Fibroblast of skin of right quadriceps (primary cell): ENCODE results near the gene PPP1R2.

Source experiments
- DNase-seq: peaks from one replicate; pipeline ENCODE4 v3.0.0-alpha.2; 2013

The PPP1R2 gene

DNA sequence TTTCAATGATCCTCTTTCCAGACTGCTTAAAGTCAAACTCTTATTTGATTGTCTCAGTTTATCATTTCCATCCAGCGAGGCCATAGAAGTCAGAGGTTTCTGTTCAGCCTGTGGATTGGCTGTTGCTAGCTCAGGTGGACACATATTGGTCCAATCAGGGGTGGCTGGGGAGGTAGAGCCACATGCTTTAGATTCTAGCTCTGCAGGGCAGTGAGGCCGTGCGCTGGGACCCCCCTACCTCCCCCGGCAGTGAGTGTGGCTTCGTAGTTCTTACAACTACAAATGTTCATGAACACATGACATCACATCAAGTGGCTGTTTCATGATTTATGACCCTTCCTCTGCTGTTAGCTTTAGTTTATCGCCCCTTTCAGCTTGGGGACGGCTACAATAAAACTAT lies 22.6 kb upstream of the PPP1R2 start:
- no peak for DNase-seq

DNA sequence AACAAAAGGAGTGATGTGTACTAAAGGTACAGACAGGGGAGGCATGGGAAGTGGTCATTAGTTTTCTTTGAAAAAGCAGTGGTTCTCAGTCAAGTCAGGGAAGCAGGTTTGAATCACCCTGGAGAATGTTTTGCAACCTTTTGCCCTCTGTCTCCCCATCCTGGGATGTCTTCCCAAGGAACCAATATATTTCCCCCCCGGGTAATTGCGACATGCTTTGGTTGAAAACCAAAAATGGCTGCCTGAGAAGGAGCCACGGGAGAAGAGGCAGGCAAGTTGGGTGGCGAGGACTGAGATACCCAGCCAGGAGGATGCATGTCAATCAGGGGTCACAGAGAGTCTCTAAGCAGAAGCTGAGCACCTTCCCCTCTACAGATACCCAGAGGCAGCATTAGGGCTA lies 20.2 kb upstream of the PPP1R2 start:
- no peak for DNase-seq

DNA sequence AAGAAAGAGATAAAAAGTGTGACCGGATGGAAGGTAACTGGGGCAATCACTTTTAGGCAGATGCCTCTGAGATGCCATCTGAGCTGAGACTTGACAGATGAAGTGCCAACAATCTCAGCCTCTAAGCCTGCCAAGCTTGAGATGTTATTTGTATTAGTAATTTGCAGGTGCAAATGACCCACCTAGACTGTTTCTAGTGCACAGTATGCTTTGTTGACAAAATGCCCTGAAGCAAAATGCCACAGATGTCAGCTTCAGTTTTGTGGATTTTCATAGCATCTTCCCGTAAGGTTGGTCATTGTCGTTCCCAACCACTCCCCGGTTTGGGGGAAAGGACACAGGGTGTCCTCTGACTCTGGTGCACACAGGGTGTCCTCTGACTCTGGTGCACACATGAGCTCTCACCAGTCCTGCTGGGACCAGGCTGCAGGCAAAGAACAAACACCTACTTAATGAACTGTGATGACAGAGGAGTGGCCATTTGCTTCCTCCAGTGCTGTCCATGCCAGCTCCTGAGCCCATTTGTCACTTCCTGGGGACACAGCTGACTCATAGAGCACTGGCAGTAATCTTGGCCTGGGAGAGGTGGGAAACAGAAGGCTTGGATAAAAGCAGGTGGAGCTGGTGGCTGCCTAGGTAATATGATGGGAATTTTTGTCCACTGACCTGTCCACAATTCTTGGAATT lies 16.7 kb upstream of the PPP1R2 start:
- no peak for DNase-seq

DNA sequence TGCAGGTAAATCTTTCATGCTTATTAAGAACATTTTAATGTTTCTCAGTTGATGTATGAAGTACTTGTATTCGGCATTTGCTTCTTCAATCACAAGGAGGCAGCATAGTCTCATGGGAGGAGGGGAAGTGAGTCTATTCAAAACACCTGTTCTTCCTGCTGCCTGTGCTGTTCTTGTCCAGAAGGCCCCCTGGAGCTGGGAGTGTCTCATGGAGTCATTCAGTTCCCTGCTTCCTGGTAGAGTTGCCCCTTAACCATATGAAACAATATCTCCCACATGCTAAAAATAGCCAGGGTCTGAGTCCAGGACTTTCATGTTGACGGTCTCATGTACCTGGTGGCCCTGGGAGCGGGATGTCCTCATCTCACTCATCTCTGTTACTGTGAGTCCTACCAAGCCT lies 15.5 kb upstream of the PPP1R2 start:
- DNase-seq: no peak

DNA sequence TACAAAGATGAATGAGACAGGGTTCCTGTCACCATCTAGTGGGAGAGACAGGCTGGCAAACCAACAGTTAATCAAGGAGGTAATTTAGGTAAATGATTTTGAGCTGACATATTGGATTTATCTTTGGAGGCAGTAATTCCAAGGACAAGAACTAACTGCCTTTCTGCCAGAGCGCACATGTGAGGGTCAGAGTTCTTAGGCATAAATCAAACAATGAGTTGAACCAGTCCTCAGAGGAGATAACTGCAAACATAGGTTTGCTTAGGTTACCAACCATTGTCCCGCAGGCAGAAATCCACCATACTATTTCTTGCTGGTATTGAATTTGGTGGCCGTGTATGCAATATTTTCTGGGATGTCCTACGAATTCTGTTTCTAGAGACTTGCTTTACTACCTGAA lies 14.2 kb upstream of the PPP1R2 start:
- DNase-seq: no peak

DNA sequence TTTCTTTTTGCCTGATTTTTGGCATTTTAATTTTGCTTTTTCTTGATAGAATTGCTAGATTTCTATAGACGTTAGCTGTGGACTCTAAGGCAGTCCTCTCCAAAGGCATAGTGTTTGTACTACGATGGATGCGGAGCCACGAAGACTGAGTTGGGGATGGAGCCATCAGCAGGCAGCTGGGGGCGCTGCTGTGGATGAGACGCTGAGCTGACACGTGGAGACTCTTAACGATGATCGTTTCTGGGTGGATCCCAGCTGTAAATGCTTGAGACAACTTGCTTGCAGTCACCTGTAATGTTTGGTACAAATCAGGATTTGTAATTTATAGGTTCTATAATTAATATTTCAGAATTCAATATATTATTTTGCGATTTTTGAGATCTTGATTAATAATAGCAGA lies 13.3 kb upstream of the PPP1R2 start:
- no peak for DNase-seq

GRCh38 chr3:195555110-195555509 lies 12.0 kb upstream of the PPP1R2 start:
- DNase-seq: no peak

GRCh38 chr3:195554458-195554857 lies 11.3 kb upstream of the PPP1R2 start:
- DNase-seq: no peak

DNA sequence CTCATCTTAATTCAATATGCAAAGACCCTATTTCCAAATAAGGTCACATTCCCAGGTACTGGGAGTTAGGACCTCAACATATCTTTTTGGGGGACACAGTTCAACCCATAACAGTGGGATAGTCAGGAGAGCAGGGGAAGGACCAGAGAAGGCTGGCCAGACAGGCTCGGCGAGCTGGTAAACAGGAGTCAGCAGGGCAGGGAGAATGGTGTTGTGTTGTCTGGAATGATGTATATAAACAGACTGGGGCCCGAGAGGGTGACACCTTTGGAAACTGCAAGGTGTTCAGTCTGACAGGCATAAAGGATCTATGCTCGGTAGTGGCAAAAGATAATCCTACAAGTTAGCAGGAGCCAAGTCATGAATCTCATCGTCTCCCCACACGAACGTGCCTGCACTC lies 10.1 kb upstream of the PPP1R2 start:
- no peak for DNase-seq

GRCh38 chr3:195551381-195551978 lies 8.4 kb upstream of the PPP1R2 start:
- no peak for DNase-seq

DNA sequence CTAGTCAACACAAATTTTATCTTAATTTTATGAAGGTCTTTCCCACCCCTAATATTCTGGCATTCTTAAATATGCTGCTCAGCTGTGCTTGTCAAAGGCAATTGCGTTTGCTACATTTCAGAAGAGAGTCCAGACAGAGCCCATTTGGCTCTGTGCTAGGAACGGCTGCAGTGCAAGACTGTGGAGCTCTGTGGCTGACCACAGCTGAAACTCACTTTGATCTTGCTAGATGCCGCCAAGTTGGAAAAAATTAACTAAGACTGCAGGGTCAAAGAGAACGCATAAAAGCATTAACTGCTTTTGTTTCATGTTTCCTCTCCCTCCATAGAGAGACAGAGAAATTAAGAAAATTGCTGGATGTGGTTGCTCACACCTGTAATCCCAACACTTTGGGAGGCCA lies 7.6 kb upstream of the PPP1R2 start:
- no peak for DNase-seq

GRCh38 chr3:195549931-195550519 lies 6.9 kb upstream of the PPP1R2 start:
- no peak for DNase-seq

- no peak for DNase-seq
These were observed 5.9 kb upstream of the PPP1R2 start for GRCh38 chr3:195548987-195549386.

DNA sequence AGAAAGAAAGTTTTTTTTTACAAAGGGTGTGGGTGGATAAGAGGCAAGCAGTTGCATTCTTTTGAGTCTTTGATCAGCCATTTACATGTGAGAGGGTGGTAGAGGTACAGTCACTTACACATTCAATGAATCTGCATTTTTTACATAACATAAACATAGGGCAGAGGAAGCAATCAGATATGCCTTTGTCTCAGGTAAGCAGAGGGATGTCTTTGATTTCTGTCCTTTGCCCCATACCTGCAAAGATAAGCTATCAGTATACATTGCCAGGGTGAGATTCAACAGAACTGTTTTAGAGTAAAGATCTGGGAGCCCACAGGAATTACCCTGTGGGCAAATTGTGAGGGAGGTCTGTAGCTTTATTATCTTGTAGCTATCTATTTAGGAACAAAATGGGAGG lies 5.4 kb upstream of the PPP1R2 start:
- DNase-seq: no peak

- no peak for DNase-seq
These were observed 4.9 kb upstream of the PPP1R2 start for GRCh38 chr3:195548006-195548405.

DNA sequence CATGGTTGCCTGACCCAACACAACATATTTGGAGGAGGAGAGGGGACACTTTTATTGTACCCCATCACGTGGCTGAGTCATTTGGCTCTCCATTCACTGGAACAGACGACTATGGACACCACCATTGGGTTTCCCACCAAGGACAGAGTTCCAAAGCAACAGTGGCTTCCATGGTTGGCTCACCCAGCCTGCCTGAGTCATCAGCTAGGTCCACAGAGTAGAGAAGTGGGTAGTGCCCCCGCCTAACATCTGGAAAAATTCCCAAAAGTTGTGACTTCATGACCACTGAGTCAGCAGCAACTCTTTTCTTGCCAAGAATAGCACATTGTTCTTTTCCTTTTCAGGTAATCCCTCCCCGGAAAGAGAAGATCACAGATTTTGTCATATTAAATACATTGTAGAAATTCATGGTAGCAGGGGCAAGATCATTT lies 3.0 kb upstream of the PPP1R2 start:
- DNase-seq: peak; percentile 77

- DNase-seq: no peak
These were observed 1.5 kb upstream of the PPP1R2 start for GRCh38 chr3:195544634-195545033.

DNA sequence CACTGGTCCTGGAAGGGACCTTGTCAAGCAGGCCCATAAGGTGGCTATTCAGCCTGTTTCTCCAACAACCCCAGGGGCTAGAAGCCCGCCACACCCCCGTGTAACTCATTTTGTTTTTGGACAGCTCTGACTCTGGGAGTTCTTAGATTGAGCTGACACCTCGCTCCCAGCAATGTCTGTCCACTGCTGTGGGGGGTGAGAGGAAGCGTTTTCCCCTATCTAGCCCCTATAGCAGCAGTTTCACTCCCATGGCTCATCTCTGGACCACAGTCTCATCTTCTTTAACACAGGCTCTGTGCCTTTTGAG lies 1.1 kb upstream of the PPP1R2 start:
- DNase-seq: no peak

GRCh38 chr3:195543500-195544229 lies 540 bp upstream of the PPP1R2 start:
- no peak for DNase-seq

GRCh38 chr3:195542316-195542697 lies 818 bp downstream of the PPP1R2 start:
- no peak for DNase-seq

DNA sequence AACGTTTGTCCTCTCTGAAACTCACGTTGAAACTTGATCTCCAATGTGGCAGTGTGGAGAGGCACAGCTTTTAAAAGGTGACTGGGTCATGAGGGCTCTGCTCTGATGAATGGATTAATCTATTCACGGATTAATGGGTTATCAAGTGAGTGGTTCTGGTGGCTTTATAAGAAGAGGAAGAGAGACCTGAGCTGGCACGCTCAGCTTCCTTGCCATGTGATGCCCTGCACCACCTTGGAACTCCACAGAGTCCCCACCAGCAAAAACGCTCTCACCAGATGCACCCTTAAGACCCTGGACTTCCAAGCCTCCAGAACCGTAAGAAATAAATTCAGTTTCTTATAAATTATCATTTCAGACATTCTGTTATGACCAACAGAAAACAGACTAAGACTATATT lies 2.6 kb downstream of the PPP1R2 start:
- no peak for DNase-seq

DNA sequence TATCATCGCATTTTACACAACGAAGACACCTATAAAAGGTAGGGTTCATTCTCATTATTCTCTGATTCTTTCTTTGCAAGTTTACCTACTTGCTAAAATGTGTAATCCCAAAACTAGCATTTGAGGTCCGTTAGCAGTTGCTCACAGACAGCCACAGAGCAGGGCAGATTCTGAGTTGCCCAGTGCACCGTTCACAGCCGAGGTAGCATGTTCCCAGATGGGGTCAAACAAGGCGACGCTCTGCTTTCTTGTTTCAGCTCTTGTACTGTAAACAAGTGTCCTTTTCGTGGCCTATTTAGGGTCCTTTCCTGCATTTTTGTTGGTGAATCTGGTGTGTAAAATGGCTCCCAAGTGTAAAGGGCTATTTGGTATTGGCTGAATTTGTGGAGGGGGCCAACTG lies 3.1 kb downstream of the PPP1R2 start:
- DNase-seq: no peak

DNA sequence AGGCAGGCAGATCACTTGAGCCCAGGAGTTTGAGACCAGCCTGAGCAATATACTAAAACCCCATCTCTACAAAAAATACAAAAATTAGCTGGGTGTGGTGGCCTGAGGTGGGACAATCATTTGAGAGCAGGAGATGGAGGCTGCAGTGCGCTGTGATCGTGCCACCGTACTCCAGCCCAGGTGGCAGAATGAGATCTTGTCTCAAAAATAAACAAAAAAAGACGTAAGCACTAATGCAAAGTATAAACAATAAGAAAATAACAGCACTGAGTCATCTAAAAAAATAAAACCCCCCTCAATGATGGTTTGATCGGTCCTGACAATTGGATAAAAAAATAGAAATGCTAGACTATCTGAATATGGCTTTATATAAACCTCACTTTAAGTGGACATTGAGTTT lies 3.6 kb downstream of the PPP1R2 start:
- DNase-seq: no peak

DNA sequence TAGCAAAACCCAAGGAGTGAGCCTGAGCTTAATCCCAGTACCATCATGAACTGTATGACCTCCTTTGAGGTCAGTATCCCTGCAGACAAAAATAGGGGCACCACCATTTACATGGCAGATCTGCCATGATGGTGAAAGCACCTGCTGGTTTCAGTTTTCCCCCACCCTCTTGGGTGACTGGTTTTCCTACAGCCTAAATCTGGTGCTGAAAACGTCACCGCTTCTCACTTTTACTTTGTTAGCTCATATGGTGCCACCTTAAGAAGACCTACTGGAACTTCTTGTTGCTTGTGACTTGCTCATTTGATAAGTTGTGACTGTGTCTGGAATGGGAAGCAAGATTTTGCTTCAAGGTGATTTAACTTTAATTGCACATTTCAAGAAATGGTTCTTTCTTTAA lies 5.1 kb downstream of the PPP1R2 start:
- DNase-seq: no peak
